Measurements from ENCODE around the gene CATSPER4.
"Not testable (repeated sequence)": the region's sequence is repeated elsewhere in the genome, so short reads cannot be mapped to it uniquely, and the experiment has no call there.

CATSPER4 gene

GRCh38 chr1:26197301-26197700 lies 6.9 kb downstream of the CATSPER4 start:
- no peak for DNase-seq

DNA sequence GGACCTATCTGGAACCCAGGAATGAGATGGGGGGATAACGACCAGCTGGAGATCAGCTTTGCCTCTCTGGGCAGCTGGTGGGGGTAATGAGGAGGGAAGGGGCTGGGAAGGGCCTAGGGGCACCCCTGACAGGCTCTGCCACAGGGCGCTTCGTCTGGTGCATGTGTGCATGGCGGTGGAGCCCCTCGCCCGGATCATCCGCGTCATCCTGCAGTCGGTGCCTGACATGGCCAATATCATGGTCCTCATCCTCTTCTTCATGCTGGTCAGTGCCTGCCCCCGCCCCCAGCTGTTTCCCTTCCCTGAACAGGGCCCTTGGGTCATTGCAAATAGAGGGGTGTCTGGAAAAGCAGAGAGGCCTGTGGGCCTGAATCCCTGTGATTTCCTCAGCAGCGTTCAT lies 7.4 kb downstream of the CATSPER4 start:
- no peak for DNase-seq

DNA sequence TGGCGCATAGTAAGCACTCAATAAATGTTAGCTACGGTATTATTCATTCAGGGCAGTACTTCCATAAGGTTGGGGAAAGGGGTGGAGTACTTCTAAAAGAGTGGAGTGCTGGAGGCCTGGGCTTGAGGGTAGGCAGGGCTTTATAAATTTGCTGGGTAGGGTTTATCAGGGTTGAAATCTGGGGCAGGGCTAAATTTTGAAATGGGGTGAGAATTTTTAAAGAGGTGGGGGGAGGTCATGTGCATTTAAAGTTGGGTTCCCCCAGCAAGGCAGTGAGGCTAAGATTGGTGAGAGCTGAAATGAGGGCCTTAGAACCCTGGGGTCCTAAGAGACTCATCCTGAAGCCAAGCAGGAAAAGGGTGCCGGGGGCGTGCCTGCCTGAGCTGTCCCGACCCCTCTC lies 10.0 kb downstream of the CATSPER4 start:
- no peak for DNase-seq

DNA sequence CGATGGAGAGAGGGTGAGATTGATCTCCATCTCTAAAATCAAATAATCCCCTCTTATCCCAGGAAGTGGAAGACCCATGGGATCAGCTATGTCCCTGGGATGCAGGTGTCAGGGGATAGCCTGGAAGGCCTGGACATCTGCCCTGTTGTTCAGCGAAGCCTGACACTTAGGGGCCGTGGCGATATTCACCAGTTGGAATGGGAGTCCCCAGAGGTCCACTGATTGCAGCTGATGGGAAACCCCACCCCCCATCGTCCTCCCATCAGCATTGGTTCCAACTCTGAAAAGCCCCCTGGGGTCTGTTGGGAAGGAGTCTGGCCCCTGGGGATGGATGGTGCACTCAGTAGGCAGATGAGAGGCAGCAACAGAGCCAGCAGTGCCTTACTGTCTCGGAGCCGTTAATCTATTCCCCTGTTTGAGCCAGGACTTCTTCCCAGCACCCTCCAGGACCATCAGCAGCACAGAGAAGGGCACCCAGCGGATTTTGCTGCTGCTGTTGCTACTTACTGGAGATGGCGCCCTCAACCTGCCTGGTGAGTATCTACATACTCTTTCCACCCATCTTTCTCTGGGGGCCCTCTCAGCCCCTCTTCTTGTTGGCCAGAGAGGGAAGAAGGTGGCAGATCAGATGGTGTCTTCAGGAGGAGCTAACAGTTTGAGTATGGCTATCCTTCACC lies 13.4 kb downstream of the CATSPER4 start:
- no peak for DNase-seq

- DNase-seq: no peak
These were observed 19.9 kb downstream of the CATSPER4 start for GRCh38 chr1:26210147-26210870.

- DNase-seq: no peak
These were observed 22.3 kb downstream of the CATSPER4 start for GRCh38 chr1:26212726-26213125.

- peak; percentile 16 for DNase-seq
These were observed 23.0 kb downstream of the CATSPER4 start for GRCh38 chr1:26213335-26213905.

DNA sequence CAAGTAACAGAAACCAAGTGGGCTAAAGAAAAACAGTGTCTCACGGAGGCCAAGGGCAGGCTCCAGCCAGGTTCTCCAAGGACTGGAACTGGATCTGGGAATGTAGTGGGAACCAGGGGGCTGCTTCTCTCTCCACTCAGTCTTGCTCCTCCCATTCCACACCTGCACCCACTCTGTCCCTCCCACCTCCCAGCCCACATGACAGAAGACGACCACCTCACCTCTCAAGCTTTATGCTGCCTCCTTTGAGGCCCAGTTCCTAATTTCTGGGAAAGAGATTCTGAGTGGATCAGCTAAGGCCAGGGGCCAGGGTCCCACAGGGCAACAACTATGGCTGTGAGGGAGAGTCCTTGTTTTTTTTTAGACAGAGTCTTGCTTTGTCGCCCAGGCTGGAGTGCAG lies 24.8 kb downstream of the CATSPER4 start:
- no peak for DNase-seq

DNA sequence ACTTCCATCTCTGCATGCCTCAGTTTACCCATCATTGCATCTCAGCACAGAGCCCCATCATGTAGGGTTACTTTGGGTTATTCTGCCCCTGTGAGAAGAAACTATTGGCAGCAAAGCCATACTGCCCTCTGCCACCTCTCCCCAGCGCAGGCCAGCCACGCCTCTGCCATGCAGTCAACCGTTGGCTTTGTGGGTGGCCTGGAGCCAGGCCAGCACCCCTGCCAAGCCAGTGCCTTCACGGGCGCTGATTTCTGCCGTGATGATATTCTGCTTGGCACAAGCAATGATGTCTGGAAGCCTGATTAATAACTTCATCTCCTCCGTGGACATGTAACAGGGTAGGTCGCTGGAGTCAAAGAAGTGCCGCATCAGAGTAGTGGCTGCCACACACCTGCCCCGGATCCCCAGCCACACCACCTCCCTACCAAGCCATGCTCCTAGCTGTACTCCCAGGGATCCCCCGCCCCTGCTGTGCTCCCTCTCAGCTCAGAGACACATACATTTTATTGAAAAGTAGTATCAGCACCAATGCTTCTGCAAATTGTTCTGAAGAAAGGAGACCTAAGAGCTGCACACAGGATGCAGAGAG lies 28.6 kb downstream of the CATSPER4 start:
- no peak for DNase-seq

GRCh38 chr1:26220199-26220912 lies 30.0 kb downstream of the CATSPER4 start:
- no peak for DNase-seq

DNA sequence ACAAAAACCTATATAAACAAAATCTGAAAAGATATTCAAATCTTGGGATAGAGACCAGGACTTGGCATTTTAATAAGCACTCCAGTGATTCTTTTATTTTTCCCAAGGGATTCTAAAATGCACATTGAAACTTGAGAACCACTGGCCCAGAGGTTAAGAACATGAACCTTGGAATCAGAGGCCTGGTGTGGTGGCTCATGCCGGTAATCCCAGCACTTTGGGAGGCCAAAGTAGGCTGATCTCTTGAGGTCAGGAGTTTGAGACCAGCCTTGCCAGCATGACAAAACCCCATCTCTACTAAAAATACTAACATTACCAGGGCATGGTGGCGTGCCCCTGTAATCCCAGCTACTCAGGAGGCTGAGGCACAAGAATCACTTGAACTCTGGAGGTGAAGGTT lies 30.7 kb downstream of the CATSPER4 start:
- no peak for DNase-seq

DNA sequence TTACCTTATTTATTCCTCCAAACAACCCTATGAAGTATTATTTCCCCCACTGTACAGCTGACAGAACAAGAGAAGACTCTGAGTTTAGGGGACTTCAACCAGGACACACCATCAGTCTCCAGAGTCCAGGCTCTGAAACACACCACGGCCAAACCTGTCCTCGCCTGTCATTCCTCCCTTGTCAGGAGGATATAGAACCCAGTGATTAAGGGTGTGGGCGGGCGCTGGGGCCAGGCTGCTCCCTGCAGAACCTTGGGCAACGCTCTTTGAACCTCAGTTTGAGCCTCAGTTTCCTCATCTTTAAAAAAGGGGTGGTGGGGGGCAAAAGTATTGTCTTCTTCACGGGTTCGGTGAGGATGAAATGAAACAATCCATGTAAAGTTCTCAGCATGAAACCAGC lies 34.2 kb downstream of the CATSPER4 start:
- DNase-seq: no peak

DNA sequence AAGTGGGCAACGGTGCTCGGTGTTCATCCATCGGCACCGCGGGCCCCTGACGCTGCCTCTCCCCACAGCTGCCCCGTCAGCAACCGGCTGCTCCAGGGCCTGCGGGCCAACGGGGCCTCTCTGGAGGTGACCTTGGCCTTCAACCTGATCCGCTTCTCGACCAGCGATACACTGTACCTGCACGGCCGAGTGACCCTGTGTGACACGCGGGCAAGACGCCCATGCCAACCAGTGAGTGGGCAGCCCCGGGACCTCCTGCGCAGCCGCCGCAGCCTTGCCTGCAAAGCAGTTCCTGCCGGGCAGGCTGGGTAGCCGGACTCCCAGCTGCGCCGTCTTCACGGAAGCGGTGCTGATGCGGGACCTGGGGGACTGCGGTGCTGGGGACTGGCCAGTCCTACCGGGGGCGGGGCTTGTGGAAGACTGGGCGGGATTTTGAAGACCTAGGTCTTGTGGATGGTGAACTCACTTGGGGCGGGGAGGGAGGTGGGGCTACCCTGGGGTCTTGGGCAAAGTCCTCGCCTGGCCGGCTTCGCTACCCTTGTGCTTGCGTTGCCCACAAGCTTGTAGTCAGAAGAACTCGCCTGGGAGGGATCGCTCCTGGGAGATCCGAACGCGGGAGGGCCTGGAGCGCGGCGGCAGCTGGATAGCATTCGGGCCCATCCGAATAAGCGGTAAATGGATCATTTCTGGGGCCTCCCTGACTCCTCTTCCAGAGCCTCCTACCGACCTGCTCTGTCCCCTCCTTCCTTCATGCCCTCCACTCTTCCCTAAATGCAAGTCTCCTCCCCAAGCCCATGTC lies 34.8 kb downstream of the CATSPER4 start:
- peak; percentile 78 for DNase-seq

DNA sequence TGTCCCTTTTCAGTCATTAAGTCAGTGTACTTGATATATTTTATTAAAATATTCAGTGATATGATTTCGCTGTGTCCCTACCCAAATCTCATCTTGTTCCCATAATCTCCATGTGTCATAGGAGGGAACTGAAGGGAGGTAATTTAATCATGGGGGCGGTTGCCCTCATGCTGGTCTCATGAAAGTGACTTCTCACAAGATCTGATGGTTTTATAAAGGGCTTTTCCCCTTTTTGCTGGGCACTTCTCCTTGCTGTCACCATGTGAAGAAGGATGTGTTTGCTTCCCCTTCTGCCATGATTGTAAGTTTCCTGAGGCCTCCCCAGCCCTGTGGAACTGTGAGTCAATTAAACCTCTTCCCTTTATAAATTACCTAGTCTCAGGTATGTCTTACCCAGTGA lies 40.3 kb downstream of the CATSPER4 start:
- not testable (repeated sequence) for DNase-seq

DNA sequence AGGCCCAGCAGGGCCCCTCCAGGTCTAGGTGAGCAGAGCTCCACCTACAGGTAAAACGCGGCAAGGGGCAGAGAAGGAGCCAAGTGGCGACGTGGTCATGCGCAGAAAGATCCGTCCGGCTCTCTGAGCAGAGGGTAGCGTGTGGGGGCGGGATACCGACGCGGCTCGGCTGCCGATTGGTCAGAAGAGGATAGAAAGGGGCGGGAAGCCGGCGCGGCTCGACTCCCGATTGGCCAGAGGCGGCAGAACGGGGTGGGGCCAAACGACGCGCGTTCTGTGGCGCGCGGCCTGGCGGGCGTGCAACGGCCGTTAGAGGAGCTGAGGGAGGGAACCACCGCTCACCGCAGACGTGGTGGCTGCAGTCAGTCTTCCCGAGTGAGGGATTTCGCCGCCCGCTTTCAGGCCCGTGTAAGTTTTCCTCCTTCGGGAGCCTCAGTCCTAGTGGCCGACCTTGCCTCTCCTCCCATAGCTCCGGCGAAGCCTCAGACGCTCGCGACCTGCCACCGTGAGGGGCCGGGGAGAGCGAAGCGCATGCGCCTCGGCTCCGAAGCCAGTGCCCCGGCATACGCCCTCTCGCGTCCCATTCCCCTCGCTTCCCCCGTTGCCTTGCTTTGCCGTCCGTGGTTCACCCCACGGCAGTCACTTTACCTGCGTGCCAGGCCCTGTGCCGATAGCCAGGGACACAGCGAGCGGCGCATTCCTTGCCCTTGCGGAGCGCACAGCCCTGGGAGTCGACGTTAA lies 43.7 kb downstream of the CATSPER4 start, which contains the start of gene CEP85:
TSS of gene CEP85 (plus strand) at position 298 of the 741 bp plus-strand sequence. CDS start 5,584 bp downstream, outside the sequence.
- DNase-seq: peak; percentile 99

GRCh38 chr1:26234644-26235370 lies 44.4 kb downstream of the CATSPER4 start:
- no peak for DNase-seq

DNA sequence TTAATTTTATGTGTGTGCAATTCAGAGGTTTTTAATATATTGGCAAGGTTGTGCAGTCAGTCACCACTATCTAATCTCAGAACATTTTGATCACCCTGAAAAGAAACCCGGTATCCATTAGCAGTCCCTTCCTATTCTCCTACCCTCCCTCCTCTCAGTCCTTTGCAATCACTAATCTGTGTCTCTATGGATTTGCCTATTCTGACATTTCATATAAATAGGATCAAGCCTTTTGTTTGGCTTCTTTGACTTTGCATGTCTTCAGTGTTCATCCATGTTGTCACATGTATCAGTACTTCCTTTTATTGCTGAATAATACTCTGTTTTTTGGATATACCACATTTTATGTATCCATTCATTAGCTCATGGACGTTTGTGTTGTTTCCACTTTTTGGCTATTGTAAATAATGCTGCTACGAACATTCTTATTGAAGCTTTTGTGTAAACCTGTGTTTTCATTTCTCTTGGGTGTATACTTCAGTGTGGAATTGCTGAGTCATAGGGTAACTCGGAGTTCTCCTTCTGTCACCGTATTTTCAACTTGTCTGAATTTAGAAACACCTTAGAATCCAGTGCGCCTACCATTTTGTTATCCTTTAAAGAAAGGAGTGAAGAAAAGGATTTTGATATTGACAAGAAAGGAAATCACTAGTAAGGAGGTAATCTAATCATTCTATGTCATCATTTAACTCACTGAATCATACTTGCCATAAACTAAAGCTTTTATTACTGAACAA lies 47.0 kb downstream of the CATSPER4 start:
- DNase-seq: no peak

GRCh38 chr1:26239936-26240335 lies 49.5 kb downstream of the CATSPER4 start:
- DNase-seq: no peak

All from activated effector memory CD4-positive, alpha-beta T cell treated with anti-CD3 and anti-CD28 coated beads, Interleukin-2, amount 50 U/mL, for 16 hours (primary cell).